Epithelial cell of esophagus (primary cell): ENCODE results near the gene CSNK2B.

ENCODE experiments used
- DNase-seq: peaks from one replicate; pipeline ENCODE4 v3.0.0; 2010; ENCODE audit warnings: low read depth
- H3K4me3 ChIP-seq: 2 replicates; pipeline ENCODE4 v1.5.1; 2011; ENCODE audit warnings: mild to moderate bottlenecking, low read length, control low read depth
- TF ChIP-seq, protein P1 (sequence below): IDR thresholded peaks from 2 replicates; pipeline ENCODE4 v1.5.1; 2011; ENCODE audit warnings: low read depth, mild to moderate bottlenecking, low read length, control low read depth, inconsistent platforms; ENCODE audit not compliant: insufficient read depth; ENCODE audit errors: missing control alignments

The CSNK2B gene

GRCh38 chr6:31665501-31666336, at the start of gene CSNK2B:
Gene CSNK2B (plus strand): TSS chr6:31666080. CDS start chr6:31666832, 752 bp downstream.
- DNase-seq, result peak; percentile 99
- peak within 1 kb of the TSS; percentile 66 for H3K4me3 ChIP-seq
- TF ChIP-seq, protein P1, sequence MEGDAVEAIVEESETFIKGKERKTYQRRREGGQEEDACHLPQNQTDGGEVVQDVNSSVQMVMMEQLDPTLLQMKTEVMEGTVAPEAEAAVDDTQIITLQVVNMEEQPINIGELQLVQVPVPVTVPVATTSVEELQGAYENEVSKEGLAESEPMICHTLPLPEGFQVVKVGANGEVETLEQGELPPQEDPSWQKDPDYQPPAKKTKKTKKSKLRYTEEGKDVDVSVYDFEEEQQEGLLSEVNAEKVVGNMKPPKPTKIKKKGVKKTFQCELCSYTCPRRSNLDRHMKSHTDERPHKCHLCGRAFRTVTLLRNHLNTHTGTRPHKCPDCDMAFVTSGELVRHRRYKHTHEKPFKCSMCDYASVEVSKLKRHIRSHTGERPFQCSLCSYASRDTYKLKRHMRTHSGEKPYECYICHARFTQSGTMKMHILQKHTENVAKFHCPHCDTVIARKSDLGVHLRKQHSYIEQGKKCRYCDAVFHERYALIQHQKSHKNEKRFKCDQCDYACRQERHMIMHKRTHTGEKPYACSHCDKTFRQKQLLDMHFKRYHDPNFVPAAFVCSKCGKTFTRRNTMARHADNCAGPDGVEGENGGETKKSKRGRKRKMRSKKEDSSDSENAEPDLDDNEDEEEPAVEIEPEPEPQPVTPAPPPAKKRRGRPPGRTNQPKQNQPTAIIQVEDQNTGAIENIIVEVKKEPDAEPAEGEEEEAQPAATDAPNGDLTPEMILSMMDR, result peak; percentile 7

DNA sequence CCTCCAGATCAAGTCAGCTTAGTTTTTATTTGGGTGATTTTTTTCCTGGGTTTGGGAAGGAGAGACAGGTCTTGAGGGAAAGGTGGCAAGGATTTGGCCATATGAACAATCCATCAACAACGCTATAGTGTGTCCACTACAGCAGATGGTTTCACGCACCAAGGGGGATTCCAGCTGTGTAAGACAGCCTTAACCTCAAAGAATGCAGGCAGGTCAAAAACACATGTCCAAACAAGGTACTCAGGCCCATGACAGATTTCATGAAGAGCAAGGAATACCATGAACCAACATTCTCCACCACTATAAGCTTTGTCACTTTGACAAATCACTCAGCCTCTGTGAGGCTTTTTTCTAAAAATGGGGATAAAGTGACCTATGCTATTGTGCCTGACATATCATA, 48.9 kb upstream of the CSNK2B start:
- TF ChIP-seq, protein P1, result no peak
- DNase-seq, result peak; percentile 64
- no peak overlapping the region for H3K4me3 ChIP-seq

GRCh38 chr6:31619805-31620585, 45.9 kb upstream of the CSNK2B start:
- DNase-seq, result peak; percentile 100
- peak overlapping the region; percentile 82 for H3K4me3 ChIP-seq
- TF ChIP-seq, protein P1, result no peak

GRCh38 chr6:31620586-31621319, 45.1 kb upstream of the CSNK2B start, which contains the start of gene PRRC2A:
Gene PRRC2A (plus strand): TSS chr6:31620715. CDS start chr6:31622790, 2,075 bp downstream.
- TF ChIP-seq, protein P1, result no peak
- DNase-seq, result no peak
- peak within 1 kb of the TSS; percentile 82 for H3K4me3 ChIP-seq

DNA sequence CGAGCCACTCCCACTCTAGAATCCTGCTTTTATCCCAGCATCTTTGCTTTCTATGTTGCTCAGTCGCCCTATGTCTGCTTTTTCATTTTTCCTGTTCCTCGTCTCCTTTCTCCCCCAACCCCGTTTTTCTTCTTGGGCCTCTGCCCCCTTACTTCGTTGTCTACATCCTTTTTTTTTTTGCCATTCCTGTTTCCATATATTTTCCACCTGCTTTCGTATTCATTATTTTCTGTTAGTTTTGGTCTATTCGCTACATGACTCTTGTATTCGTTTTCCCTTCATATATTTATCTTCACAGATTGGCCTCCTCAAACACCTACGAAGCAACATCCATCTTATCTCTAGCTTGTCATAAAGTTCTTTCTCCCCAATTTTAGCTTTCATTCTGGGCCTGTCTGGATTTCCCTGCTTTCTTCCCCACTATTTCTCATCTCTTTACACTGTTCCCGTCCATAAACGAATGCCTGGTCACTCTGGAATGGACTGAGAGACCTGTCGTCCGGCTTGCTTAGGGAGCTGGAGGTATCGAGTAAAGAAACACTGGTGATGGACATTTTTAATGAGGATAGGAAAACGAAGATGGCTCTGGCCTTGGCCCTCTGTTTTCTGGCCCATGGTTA, 44.5 kb upstream of the CSNK2B start:
- TF ChIP-seq, protein P1, result no peak
- DNase-seq, result no peak
- peak overlapping the region; percentile 82 for H3K4me3 ChIP-seq

GRCh38 chr6:31621991-31622390, 43.9 kb upstream of the CSNK2B start:
- DNase-seq, result peak; percentile 25
- H3K4me3 ChIP-seq, result peak overlapping the region; percentile 82
- TF ChIP-seq, protein P1, result no peak
